NCI-H2227 treated with DMSO at 0.1 percent for 48 hours (cell line): ENCODE data around the gene EHBP1L1.
A peak's percentile ranks its signal among the peaks of the same experiment; 100 is the strongest.

Source experiments
- DNase-seq: peaks from one replicate; lab custom pipeline; 2025; lab: John Stamatoyannopoulos, UW

The EHBP1L1 gene

GRCh38 chr11:65575568-65576231 lies at the start of gene EHBP1L1:
Gene EHBP1L1 (plus strand): TSS chr11:65576053. CDS start chr11:65576303, 250 bp downstream.
- DNase-seq: no peak

- no peak for DNase-seq
These were observed 49.1 kb upstream of the EHBP1L1 start for GRCh38 chr11:65526744-65527143.

GRCh38 chr11:65528819-65529350 lies 47.0 kb upstream of the EHBP1L1 start:
- no peak for DNase-seq

DNA sequence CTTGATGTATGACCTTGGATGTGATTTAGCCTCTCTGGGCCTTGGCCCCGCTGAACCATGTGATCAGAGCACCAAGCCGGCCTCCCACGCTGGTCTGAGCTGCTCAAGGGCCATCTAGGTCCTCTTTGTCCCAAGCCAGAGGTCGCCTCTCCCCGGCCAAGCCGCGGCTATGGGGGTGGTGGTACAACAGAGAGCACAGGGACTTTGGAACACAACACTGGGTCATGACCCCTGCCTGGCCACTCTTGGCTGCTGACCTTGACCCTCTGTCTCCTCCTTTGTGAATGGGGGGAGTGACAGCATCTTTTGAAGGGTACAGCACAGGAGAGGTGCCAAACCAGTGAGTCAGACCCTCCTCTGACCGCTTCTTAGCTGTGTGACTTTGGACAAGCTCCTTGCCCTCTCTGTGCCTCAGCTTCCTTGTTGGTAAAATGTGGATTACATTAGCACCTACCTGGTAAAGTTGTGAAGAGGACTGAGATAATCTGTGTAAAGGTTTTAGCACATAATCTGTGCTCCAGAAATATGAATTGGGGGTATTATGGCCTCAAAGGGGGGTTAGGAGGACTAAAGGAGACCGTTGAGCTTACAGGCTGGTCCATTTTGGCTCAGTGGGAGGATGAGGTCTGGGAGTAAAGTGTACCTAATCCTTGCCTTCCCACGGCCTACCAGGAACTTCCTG lies 46.2 kb upstream of the EHBP1L1 start:
- no peak for DNase-seq

- DNase-seq: no peak
These were observed 45.7 kb upstream of the EHBP1L1 start for GRCh38 chr11:65530157-65530496.

GRCh38 chr11:65532388-65533064 lies 43.3 kb upstream of the EHBP1L1 start:
- no peak for DNase-seq

- DNase-seq: no peak
These were observed 40.8 kb upstream of the EHBP1L1 start for GRCh38 chr11:65535102-65535501.

DNA sequence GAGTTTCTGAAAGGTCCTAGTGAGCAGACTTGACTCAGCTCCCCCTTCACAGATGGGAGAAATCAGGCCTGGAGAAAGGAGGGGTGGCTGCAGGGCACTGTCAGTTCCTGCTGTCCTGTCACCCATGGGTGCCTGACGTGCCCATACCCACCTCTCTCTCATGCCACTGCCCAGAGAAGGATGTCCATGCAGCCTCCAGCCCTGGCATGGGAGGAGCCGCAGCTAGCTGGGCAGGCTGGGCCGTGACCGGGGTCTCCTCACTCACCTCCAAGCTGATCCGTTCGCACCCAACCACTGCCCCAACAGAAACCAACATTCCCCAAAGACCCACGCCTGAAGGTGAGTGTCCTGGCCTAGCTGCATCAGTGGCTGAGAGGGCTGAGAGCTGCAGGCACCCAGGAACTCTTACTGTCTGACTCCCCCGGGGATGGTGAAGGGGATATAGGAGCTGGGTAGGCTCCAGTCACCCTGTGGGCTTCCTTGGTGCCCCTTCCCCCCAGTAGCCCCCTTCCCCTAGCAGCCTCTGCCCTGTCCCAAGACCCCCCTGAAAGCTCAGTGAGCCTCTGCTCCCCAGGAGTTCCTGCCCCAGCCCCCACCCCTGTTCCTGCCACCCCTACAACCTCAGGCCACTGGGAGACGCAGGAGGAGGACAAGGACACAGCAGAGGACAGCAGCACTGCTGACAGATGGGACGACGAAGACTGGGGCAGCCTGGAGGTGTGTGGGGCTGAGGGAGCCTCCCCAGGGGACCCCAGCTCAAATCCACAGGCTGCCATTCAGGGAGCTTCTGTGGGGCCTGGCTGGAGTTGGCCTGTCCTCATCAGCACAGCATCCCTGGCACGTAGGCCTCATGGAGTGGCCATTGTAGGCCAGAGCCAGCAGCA lies 39.2 kb upstream of the EHBP1L1 start:
- no peak for DNase-seq

DNA sequence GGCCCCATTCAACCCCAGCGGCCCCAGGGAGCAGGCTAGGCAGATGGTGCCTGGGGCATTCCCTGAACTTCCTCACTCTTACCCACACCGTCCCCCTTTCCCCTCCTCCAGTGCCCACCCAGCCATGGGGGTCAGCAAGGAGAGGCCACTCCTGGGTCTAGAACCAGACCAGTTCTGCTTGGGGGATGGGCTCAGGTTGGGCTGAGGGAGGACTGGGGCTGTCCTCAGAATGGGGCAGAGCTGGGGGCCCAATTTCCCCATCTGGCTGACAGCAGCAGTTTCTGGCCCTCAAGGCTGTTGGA lies 38.6 kb upstream of the EHBP1L1 start:
- no peak for DNase-seq

- DNase-seq: no peak
These were observed 38.1 kb upstream of the EHBP1L1 start for GRCh38 chr11:65537620-65538231.

DNA sequence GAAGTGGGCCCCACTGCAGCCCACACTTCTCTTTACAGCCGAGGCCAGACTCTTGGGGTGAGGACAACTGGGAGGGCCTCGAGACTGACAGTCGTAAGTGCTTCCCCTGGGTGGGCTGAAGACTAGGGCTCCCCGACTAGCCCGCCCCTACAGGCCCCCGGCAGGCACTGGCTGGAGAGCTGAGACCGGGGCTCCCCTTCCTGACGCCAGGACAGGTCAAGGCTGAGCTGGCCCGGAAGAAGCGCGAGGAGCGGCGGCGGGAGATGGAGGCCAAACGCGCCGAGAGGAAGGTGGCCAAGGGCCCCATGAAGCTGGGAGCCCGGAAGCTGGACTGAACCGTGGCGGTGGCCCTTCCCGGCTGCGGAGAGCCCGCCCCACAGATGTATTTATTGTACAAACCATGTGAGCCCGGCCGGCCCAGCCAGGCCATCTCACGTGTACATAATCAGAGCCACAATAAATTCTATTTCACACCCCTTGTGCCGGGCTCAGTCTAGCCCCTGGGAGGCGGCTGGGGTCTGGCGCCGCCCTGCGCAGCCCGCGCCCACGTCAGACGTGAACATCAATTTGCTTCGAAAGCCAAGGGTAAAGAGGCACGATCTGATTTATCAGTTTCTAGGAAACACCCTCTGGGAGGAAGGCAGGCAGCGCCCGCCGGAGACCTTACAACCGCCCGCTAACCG lies 37.5 kb upstream of the EHBP1L1 start:
- DNase-seq: no peak

DNA sequence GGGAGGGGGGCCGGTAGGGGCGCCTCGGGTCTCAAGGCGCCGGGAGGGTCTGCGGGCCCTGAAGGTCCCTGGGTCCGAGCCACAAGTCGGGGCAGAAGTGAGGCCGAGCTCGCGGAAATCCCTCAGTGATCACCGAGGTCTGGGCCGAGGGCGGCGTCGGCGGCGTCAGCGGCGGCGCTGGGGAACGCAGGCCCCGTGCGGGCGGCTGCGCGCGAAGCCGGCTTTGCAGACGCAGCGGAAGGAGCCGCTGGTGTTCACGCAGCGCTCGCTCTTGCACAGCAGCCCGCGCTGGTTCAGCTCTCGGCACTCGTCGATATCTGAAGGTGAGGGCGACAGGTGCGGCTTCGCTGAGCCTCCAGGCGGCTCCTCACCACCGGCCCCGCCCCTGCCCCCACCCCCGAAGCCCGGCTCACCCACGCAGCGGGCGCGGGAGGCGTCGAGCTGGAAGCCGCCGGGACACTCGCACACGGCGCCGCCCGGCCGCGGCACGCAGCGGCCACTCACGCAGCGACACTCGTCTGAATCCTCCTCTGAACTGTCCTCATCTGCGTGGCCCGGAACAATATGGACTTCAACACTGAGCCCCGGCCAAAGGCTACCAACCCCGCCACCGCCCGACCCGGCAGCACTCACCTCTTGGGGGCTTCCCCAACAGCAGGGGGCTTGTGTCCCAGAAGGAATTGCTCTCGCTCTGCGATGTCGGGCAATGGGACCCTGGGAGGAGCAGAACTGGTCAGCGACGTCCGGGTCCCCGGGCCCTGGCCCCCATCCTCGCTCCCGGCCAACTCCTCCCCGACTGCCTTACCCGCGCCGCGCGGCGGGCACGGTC lies 36.7 kb upstream of the EHBP1L1 start:
- no peak for DNase-seq

- DNase-seq: no peak
These were observed 36.0 kb upstream of the EHBP1L1 start for GRCh38 chr11:65539744-65540289.

GRCh38 chr11:65540290-65541092 lies 35.4 kb upstream of the EHBP1L1 start:
- no peak for DNase-seq

DNA sequence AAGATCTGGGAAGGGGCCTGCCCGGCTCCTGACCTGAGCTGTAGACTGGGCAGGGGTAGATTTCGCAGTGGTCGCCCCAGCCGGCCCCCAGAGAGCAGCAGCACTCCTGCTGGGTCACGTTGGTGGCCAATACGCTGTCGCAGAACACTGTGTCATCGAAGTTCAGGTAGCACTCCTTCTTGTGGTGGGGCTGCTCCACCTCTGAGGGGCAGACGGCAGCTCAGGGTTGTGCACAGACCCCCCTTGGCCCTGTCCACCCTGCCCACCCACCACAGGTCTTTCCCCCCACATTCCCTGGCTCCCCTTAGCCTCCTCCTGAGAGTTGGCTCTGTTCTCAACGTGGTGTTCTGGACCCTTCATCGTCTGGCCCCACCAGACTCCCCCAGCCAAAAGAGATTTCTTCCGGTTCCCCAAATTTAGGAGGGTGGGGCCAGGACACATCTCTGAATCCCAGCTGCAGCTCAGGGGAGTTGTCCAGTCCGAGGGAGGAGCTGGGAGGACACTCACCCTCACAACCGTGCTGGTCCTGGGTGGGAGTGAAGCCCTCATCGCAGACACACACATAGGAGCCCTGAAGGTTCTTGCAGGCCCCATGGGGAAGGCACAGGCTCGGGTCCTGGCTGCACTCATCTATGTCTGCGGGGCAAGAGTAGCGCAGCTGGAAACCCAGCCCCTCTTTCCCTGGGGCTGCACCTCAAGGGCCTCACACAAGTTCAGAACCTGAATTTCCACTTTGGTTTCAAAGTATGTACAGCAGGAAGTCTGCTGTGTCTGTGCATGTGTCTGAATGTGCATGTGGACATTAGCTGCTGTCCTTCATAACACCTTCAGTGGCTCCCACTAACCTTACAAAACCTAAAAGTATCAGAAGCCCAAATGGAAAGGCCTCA lies 34.5 kb upstream of the EHBP1L1 start:
- no peak for DNase-seq

GRCh38 chr11:65542738-65543390 lies 33.0 kb upstream of the EHBP1L1 start:
- no peak for DNase-seq

GRCh38 chr11:65545853-65546216 lies 30.0 kb upstream of the EHBP1L1 start:
- DNase-seq: peak; percentile 34
